ENCODE measurements around the gene NEUROD4.

Gene NEUROD4

GRCh38 chr12:54998958-54999510, 20.7 kb upstream of the NEUROD4 start:
- no peak for DNase-seq (ENCODE audit: low spot score)

GRCh38 chr12:55001198-55001868, 18.4 kb upstream of the NEUROD4 start:
- no peak for DNase-seq (ENCODE audit: low spot score)

GRCh38 chr12:55002355-55002754, 17.4 kb upstream of the NEUROD4 start:
- DNase-seq (ENCODE audit: low spot score), result no peak

- no peak for DNase-seq (ENCODE audit: low spot score)
Measured at GRCh38 chr12:55008944-55009585, 10.7 kb upstream of the NEUROD4 start.

- no peak for DNase-seq (ENCODE audit: low spot score)
Measured at GRCh38 chr12:55017416-55017925, 2.3 kb upstream of the NEUROD4 start.

GRCh38 chr12:55024575-55024974, 4.8 kb downstream of the NEUROD4 start:
- DNase-seq (ENCODE audit: low spot score), result no peak

- no peak for DNase-seq (ENCODE audit: low spot score)
Measured at GRCh38 chr12:55025508-55025907, 5.7 kb downstream of the NEUROD4 start.

- DNase-seq (ENCODE audit: low spot score), result no peak
Measured at GRCh38 chr12:55034218-55034617, 14.4 kb downstream of the NEUROD4 start.

GRCh38 chr12:55036326-55037115, 16.7 kb downstream of the NEUROD4 start:
- DNase-seq (ENCODE audit: low spot score), result no peak

GRCh38 chr12:55037351-55037987, 17.7 kb downstream of the NEUROD4 start:
- no peak for DNase-seq (ENCODE audit: low spot score)

GRCh38 chr12:55039395-55040354, 19.9 kb downstream of the NEUROD4 start:
- no peak for DNase-seq (ENCODE audit: low spot score)

- DNase-seq (ENCODE audit: low spot score), result no peak
Measured at GRCh38 chr12:55041345-55042055, 21.7 kb downstream of the NEUROD4 start.

GRCh38 chr12:55043542-55043941, 23.8 kb downstream of the NEUROD4 start:
- DNase-seq (ENCODE audit: low spot score), result no peak

- DNase-seq (ENCODE audit: low spot score), result no peak
Measured at GRCh38 chr12:55044135-55044534, 24.4 kb downstream of the NEUROD4 start.

GRCh38 chr12:55049676-55050075, 29.9 kb downstream of the NEUROD4 start:
- DNase-seq (ENCODE audit: low spot score), result no peak

- DNase-seq (ENCODE audit: low spot score), result no peak
Measured at GRCh38 chr12:55051197-55051947, 31.6 kb downstream of the NEUROD4 start.

GRCh38 chr12:55057481-55057880, 37.7 kb downstream of the NEUROD4 start:
- DNase-seq (ENCODE audit: low spot score), result no peak

GRCh38 chr12:55058082-55058481, 38.3 kb downstream of the NEUROD4 start:
- DNase-seq (ENCODE audit: low spot score), result no peak

GRCh38 chr12:55058776-55059175, 39.0 kb downstream of the NEUROD4 start:
- no peak for DNase-seq (ENCODE audit: low spot score)
